Neural progenitor cell (in vitro differentiated cells): Measurements from ENCODE around the gene GABRR3. TPM values are rescaled to one million over a fixed set of nuclear protein-coding genes. Genes with fewer than 3 reads are reported as not detected.

Experiments
- DNase-seq: peaks from one replicate; pipeline ENCODE4 v3.0.0-alpha.2; 2016; ENCODE audit warnings: low spot score
- H2AFZ ChIP-seq: fragments of 200-600 bp; sonication (generic); replicated peaks from 2 replicates; pipeline ENCODE4 v1.6.1; 2016; ENCODE audit warnings: antibody characterized with exemption
- H3F3A ChIP-seq: fragments of 200-600 bp; sonication (generic); 2 replicates; pipeline ENCODE4 v1.6.1; 2016; ENCODE audit warnings: antibody characterized with exemption, low read depth
- H3K27ac ChIP-seq: fragments of 200-600 bp; sonication (generic); 2 replicates; pipeline ENCODE4 v1.5.1; 2016; ENCODE audit warnings: mild to moderate bottlenecking
- H3K27me3 ChIP-seq: fragments of 200-600 bp; sonication (generic); 2 replicates; pipeline ENCODE4 v1.6.1; 2016; ENCODE audit warnings: mild to moderate bottlenecking, moderate library complexity
- H3K36me3 ChIP-seq: fragments of 200-600 bp; sonication (generic); 2 replicates; pipeline ENCODE4 v1.5.1; 2016
- H3K4me1 ChIP-seq: fragments of 200-600 bp; sonication (generic); 2 replicates; pipeline ENCODE4 v1.6.1; 2016; ENCODE audit warnings: mixed run types
- H3K4me2 ChIP-seq: fragments of 200-600 bp; sonication (generic); 2 replicates; pipeline ENCODE4 v1.6.1; 2016
- H3K4me3 ChIP-seq: fragments of 200-600 bp; sonication (generic); 2 replicates; pipeline ENCODE4 v1.5.1; 2016
- H3K79me2 ChIP-seq: fragments of 200-600 bp; sonication (generic); 2 replicates; pipeline ENCODE4 v1.6.1; 2016; ENCODE audit warnings: low read depth
- H3K9ac ChIP-seq: fragments of 200-600 bp; sonication (generic); 2 replicates; pipeline ENCODE4 v1.6.1; 2016
- H3K9me3 ChIP-seq: fragments of 200-600 bp; sonication (generic); 2 replicates; pipeline ENCODE4 v1.5.1; 2016; ENCODE audit warnings: low read depth
- H4K20me1 ChIP-seq: fragments of 200-600 bp; sonication (generic); 2 replicates; pipeline ENCODE4 v1.6.1; 2016; ENCODE audit warnings: low read depth
- H3K27ac Mint-ChIP-seq: 3 replicates; pipeline ENCODE4 v1.8.0; 2021; ENCODE audit warnings: mixed read lengths
- H3K27me3 Mint-ChIP-seq: 2 replicates; pipeline ENCODE4 v1.8.0; 2022; ENCODE audit warnings: low read depth, mild to moderate bottlenecking, inconsistent platforms, moderate library complexity, mixed read lengths; ENCODE audit not compliant: insufficient read depth
- H3K36me3 Mint-ChIP-seq: 3 replicates; pipeline ENCODE4 v1.8.0; 2021; ENCODE audit warnings: mixed read lengths
- H3K4me1 Mint-ChIP-seq: 3 replicates; pipeline ENCODE4 v1.8.0; 2021; ENCODE audit warnings: mixed read lengths
- H3K4me3 Mint-ChIP-seq: 3 replicates; pipeline ENCODE4 v1.8.0; 2021; ENCODE audit warnings: mild to moderate bottlenecking, moderate library complexity, mixed read lengths
- H3K9me3 Mint-ChIP-seq: 3 replicates; pipeline ENCODE4 v1.8.0; 2020; ENCODE audit warnings: mixed read lengths
- EZH2 ChIP-seq: fragments of 200-600 bp; sonication (generic); IDR thresholded peaks from 2 replicates; pipeline ENCODE4 v1.6.1; 2017; ENCODE audit warnings: antibody characterized with exemption, mild to moderate bottlenecking, moderate library complexity
- EZH2phosphoT487 ChIP-seq: fragments of 200-600 bp; sonication (generic); IDR thresholded peaks from 2 replicates; pipeline ENCODE4 v1.6.1; 2017; ENCODE audit warnings: antibody characterized with exemption
- total RNA-seq: library from RNA; depleted of rRNA; stranded (reverse); fragments of >200 nt; gene quantifications from 2 replicates; pipeline ENCODE4 v1.2.3, GENCODE V29; 2015; ENCODE audit warnings: low replicate concordance
- TF ChIP-seq, protein P1 (sequence below): fragments of 200-600 bp; sonication (generic); IDR thresholded peaks from 2 replicates; pipeline ENCODE4 v1.5.1; 2017; ENCODE audit warnings: antibody characterized with exemption, mild to moderate bottlenecking

The GABRR3 gene
- total RNA-seq, 1 donor from 2014 or later = not detected

DNA sequence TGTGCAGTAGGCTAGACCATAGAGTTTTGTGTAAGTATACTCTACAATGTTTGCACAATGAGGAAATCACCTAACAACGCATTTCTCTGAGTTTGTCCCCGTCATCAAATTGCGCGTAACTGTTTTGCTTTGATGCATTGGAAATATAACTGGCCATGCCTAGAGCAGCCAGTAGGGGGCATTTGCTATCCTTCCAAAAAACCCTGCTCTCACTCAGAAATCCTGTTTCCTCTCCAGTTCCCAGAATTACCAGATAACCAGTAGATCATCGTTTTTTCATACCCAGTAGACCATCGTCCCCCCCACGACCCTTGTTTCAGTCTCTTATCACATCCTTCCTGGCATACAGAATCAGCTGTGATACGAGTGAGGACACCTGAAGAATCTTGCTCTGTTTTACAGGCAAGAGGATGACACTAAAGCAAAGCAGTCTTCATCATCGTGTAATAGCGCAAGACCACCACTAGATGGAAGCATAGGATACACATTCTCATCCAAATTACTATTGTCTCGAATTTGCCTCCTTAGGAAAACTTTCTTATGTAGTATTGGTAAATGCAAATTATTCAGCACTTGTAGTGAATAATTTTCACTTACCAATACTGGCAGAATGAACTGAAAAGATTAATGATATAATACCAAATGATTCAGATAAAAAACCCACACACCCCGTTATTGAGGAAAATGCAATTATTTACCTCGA is 4.4 kb upstream of the GABRR3 start:
- H3K9me3 Mint-ChIP-seq = peaks cover 16% of the 10 kb centered on the region
- H3K4me1 Mint-ChIP-seq = no peaks in the 10 kb centered on the region
- TF ChIP-seq EZH2 (no peak), EZH2phosphoT487 (no peak)
- TF ChIP-seq, protein P1, sequence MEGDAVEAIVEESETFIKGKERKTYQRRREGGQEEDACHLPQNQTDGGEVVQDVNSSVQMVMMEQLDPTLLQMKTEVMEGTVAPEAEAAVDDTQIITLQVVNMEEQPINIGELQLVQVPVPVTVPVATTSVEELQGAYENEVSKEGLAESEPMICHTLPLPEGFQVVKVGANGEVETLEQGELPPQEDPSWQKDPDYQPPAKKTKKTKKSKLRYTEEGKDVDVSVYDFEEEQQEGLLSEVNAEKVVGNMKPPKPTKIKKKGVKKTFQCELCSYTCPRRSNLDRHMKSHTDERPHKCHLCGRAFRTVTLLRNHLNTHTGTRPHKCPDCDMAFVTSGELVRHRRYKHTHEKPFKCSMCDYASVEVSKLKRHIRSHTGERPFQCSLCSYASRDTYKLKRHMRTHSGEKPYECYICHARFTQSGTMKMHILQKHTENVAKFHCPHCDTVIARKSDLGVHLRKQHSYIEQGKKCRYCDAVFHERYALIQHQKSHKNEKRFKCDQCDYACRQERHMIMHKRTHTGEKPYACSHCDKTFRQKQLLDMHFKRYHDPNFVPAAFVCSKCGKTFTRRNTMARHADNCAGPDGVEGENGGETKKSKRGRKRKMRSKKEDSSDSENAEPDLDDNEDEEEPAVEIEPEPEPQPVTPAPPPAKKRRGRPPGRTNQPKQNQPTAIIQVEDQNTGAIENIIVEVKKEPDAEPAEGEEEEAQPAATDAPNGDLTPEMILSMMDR = peak; percentile 83
- Histone ChIP-seq H3K4me1 (peaks cover 11% of the 10 kb centered on the region), H3K27me3 (no peaks in the 10 kb centered on the region), H3K79me2 (no peaks in the 10 kb centered on the region), H2AFZ (peak overlapping the region; percentile 93), H3K4me3 (peak overlapping the region; percentile 55), H3F3A (no peaks in the 10 kb centered on the region), H3K27ac (no peak overlapping the region), H3K4me2 (peak overlapping the region; percentile 74), H3K9me3 (no peaks in the 10 kb centered on the region), H3K9ac (no peak overlapping the region), H3K36me3 (no peaks in the 10 kb centered on the region), H4K20me1 (no peaks in the 10 kb centered on the region)
- peak overlapping the region; percentile 85 for H3K27ac Mint-ChIP-seq
- no peaks in the 10 kb centered on the region for H3K27me3 Mint-ChIP-seq
- peak; percentile 69 for DNase-seq
- H3K4me3 Mint-ChIP-seq = peak overlapping the region; percentile 88
- no peaks in the 10 kb centered on the region for H3K36me3 Mint-ChIP-seq

- H3K27me3 ChIP-seq = no peaks in the 10 kb centered on the region
- no peaks in the 10 kb centered on the region for H3K9me3 ChIP-seq
- H3K27me3 Mint-ChIP-seq = no peaks in the 10 kb centered on the region
- no peak overlapping the region for H3K4me3 Mint-ChIP-seq
- H3K4me1 ChIP-seq = peaks cover 11% of the 10 kb centered on the region
- peak overlapping the region; percentile 74 for H3K4me2 ChIP-seq
- no peaks in the 10 kb centered on the region for H3K79me2 ChIP-seq
- peak overlapping the region; percentile 55 for H3K4me3 ChIP-seq
- no peaks in the 10 kb centered on the region for H3F3A ChIP-seq
- no peak for DNase-seq
- no peak overlapping the region for H3K27ac Mint-ChIP-seq
- H3K36me3 ChIP-seq = no peaks in the 10 kb centered on the region
- no peaks in the 10 kb centered on the region for H4K20me1 ChIP-seq
- peak overlapping the region; percentile 93 for H2AFZ ChIP-seq
- peaks cover 16% of the 10 kb centered on the region for H3K9me3 Mint-ChIP-seq
- H3K27ac ChIP-seq = no peak overlapping the region
- H3K36me3 Mint-ChIP-seq = no peaks in the 10 kb centered on the region
- no peak overlapping the region for H3K9ac ChIP-seq
- no peaks in the 10 kb centered on the region for H3K4me1 Mint-ChIP-seq
- TF ChIP-seq, protein P1 = no peak
- TF ChIP-seq EZH2phosphoT487 (no peak), EZH2 (no peak)
Observed at GRCh38 chr3:98038876-98039275, 3.8 kb upstream of the GABRR3 start.

GRCh38 chr3:98038286-98038685 is 3.2 kb upstream of the GABRR3 start:
- Mint-ChIP-seq H3K4me1 (no peaks in the 10 kb centered on the region), H3K27ac (no peak overlapping the region), H3K36me3 (no peaks in the 10 kb centered on the region), H3K27me3 (no peaks in the 10 kb centered on the region), H3K9me3 (peaks cover 16% of the 10 kb centered on the region), H3K4me3 (no peak overlapping the region)
- Histone ChIP-seq H4K20me1 (no peaks in the 10 kb centered on the region), H3K27ac (no peak overlapping the region), H3F3A (no peaks in the 10 kb centered on the region), H3K36me3 (no peaks in the 10 kb centered on the region), H3K79me2 (no peaks in the 10 kb centered on the region), H2AFZ (peak overlapping the region; percentile 12), H3K9me3 (no peaks in the 10 kb centered on the region), H3K4me3 (no peak overlapping the region), H3K4me2 (no peak overlapping the region), H3K4me1 (peaks cover 11% of the 10 kb centered on the region), H3K27me3 (no peaks in the 10 kb centered on the region), H3K9ac (no peak overlapping the region)
- TF ChIP-seq, protein P1 = no peak
- no peak for TF ChIP-seq EZH2
- TF ChIP-seq EZH2phosphoT487 = no peak
- no peak for DNase-seq
